ENCODE measurements around the gene RBM11. TPM values are rescaled to one million over a fixed set of nuclear protein-coding genes. Genes with fewer than 3 reads are reported as not detected.

The RBM11 gene
- total and polyA plus RNA-seq, 2 of the 8 experiments (the other 6 are each of a cell fraction or from before 2014, with no cell fraction given) = 3.9 to 10.1 TPM

GRCh38 chr21:14206222-14206621 lies 9.7 kb upstream of the RBM11 start (continued):
- TF ChIP-seq CHD1 (IDR thresholded peaks at IDR 0.05; ENCODE audit: low read depth, low read length) = no peak

GRCh38 chr21:14210738-14211137 lies 5.2 kb upstream of the RBM11 start, which contains the start of gene LIPI:
LIPI (minus strand) TSS chr21:14210955; CDS start chr21:14210845, 110 bp downstream.
- no peaks in the 10 kb centered on the region for H4K20me1 ChIP-seq (replicated peaks in 1 of 2; ENCODE audit: control insufficient read depth in 1 of 2, insufficient read depth in 2 of 2, low read length in 2 of 2)
- H2BK20ac ChIP-seq (ENCODE audit: low read length) = no peak within 1 kb of the TSS
- no peak within 1 kb of the TSS for H3K18ac ChIP-seq (ENCODE audit: extremely low read depth, low read length)
- no peaks in the 10 kb centered on the region for H3K79me2 ChIP-seq (ENCODE audit: control insufficient read depth in 1 of 2, insufficient read depth in 2 of 2, low read length in 2 of 2)
- no peak within 1 kb of the TSS for H4K91ac ChIP-seq (replicated peaks; ENCODE audit: insufficient read length, low read length)
- no peak within 1 kb of the TSS for H2BK15ac ChIP-seq (ENCODE audit: low read length)
- H3K4me1 ChIP-seq (replicated peaks in 1 of 4; ENCODE audit: control insufficient read depth in 3 of 4, insufficient read depth in 4 of 4, low read length in 3 of 4) = no peaks in the 10 kb centered on the region
- H4K8ac ChIP-seq (ENCODE audit: extremely low read depth, insufficient read depth, low read length) = no peak within 1 kb of the TSS
- no peak within 1 kb of the TSS for H2AK5ac ChIP-seq (ENCODE audit: low read depth, low read length)
- DNase-seq (ENCODE audit: low read depth in 1 of 2, low spot score in 2 of 2) (no peak), FAIRE-seq (no peak)
- no peak within 1 kb of the TSS for H2BK120ac ChIP-seq (replicated peaks; ENCODE audit: low read depth, low read length)
- POLR2A ChIA-PET (ENCODE audit: partially characterized antibody) = no interaction called here
- WGBS, 2 experiments (ENCODE audit: extremely low coverage in 1 of 2, insufficient coverage in 1 of 2, insufficient read length in 1 of 2, insufficient replicate concordance in 2 of 2, low coverage in 1 of 2, low lambda C conversion rate in 2 of 2, missing lambda C conversion rate in 1 of 2) = 5% methylated on average over 1 of the region's 1 CpG; no CpG with 5 or more reads in 1 of the 2 experiments
- no peak within 1 kb of the TSS for H2BK5ac ChIP-seq (ENCODE audit: low read depth, low read length)
- H3K4me2 ChIP-seq (ENCODE audit: insufficient read depth in 1 of 2, low read depth in 2 of 2, low read length in 2 of 2) = no peak within 1 kb of the TSS
- no peaks in the 10 kb centered on the region for H3K23me2 ChIP-seq (ENCODE audit: low read depth, low read length)
- no peak within 1 kb of the TSS for H2AFZ ChIP-seq (ENCODE audit: low read length)
- CTCF ChIA-PET (ENCODE audit: partially characterized antibody) = no interaction called here
- no peak within 1 kb of the TSS for H3K4me3 ChIP-seq (ENCODE audit: extremely low read depth in 1 of 4, insufficient read depth in 2 of 4, low read depth in 3 of 4, low read length in 4 of 4)
- H3K14ac ChIP-seq (ENCODE audit: insufficient read length) = no peak within 1 kb of the TSS
- H4K5ac ChIP-seq (ENCODE audit: insufficient read length, low read depth, low read length) = no peak within 1 kb of the TSS
- H3K79me1 ChIP-seq (ENCODE audit: low read depth, low read length) = no peaks in the 10 kb centered on the region
- no peaks in the 10 kb centered on the region for H3K27me3 ChIP-seq (replicated peaks in 1 of 4; ENCODE audit: control insufficient read depth in 3 of 4, extremely low read depth in 1 of 4, insufficient read depth in 3 of 4, low read length in 3 of 4)
- no peak within 1 kb of the TSS for H3K4ac ChIP-seq (replicated peaks; ENCODE audit: insufficient read length, low read depth, low read length)
- no peak within 1 kb of the TSS for H3K23ac ChIP-seq (ENCODE audit: insufficient read length)
- no peak within 1 kb of the TSS for H3K27ac ChIP-seq (ENCODE audit: low read depth, low read length)
- H3K9ac ChIP-seq (replicated peaks in 1 of 4; ENCODE audit: extremely low read depth in 1 of 4, low read depth in 3 of 4, low read length in 3 of 4) = no peak within 1 kb of the TSS
- H2BK12ac ChIP-seq (ENCODE audit: low read depth, low read length) = no peak within 1 kb of the TSS
- H3K36me3 ChIP-seq (ENCODE audit: control insufficient read depth in 2 of 4, insufficient read depth in 4 of 4, low read length in 3 of 4) = no peaks in the 10 kb centered on the region
- no peak within 1 kb of the TSS for H3K56ac ChIP-seq (replicated peaks; ENCODE audit: insufficient read length, low read depth, low read length)
- TF ChIP-seq TAF7 (optimal IDR thresholded peaks at IDR 0.05; ENCODE audit: borderline replicate concordance, low read depth, low read length) (peak; percentile 69), EZH2 (IDR thresholded peaks at IDR 0.05; ENCODE audit: low read depth, low read length, severe bottlenecking) (no peak), KDM5A (IDR thresholded peaks at IDR 0.05; ENCODE audit: low read length) (no peak), POLR2A (IDR thresholded peaks at IDR 0.05; ENCODE audit: control extremely low read depth in 1 of 2, low read depth in 2 of 2, low read length in 2 of 2) (peak in 1 of 2 experiments; percentile 36; a peak in 1 of 3 replicates)
- no peaks in the 10 kb centered on the region for H3K9me3 ChIP-seq (ENCODE audit: insufficient read depth in 2 of 2, low read depth in 1 of 2, low read length in 1 of 2)
